Loucy (cell line): ENCODE data around the gene ZCCHC18.

Experiments used
- EZH2phosphoT487 ChIP-seq: fragments of 200-600 bp; IDR thresholded peaks from 2 replicates; pipeline ENCODE4 v1.6.1; 2018; ENCODE audit warnings: antibody characterized with exemption, mild to moderate bottlenecking, moderate library complexity, borderline replicate concordance
- TF ChIP-seq, protein P1 (sequence below): fragments of 200-600 bp; sonication (generic); conservative IDR thresholded peaks from 2 replicates; pipeline ENCODE4 v1.5.1; 2014; ENCODE audit warnings: mild to moderate bottlenecking, antibody characterized with exemption, low read length

DNA sequence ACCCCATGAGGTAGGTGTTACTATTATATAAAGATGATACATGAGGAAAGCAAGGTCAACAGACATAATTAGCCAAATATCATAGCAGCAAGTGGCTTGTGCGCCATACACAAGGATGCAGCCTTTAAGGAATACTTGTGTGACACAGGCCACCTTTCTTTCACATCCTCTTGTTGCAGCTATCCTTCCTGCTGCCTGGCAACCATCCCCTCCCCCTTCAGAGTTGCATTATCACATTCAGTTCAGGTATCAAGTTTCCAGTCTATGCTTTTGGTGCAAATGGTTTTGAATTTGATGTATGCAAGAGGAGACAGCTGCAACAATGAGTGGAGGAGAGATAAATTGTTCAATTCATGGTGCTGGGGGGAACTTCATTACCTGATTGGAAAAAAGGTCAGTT lies 6.4 kb downstream of the ZCCHC18 start:
- TF ChIP-seq, protein P1, sequence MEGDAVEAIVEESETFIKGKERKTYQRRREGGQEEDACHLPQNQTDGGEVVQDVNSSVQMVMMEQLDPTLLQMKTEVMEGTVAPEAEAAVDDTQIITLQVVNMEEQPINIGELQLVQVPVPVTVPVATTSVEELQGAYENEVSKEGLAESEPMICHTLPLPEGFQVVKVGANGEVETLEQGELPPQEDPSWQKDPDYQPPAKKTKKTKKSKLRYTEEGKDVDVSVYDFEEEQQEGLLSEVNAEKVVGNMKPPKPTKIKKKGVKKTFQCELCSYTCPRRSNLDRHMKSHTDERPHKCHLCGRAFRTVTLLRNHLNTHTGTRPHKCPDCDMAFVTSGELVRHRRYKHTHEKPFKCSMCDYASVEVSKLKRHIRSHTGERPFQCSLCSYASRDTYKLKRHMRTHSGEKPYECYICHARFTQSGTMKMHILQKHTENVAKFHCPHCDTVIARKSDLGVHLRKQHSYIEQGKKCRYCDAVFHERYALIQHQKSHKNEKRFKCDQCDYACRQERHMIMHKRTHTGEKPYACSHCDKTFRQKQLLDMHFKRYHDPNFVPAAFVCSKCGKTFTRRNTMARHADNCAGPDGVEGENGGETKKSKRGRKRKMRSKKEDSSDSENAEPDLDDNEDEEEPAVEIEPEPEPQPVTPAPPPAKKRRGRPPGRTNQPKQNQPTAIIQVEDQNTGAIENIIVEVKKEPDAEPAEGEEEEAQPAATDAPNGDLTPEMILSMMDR, result no peak
- TF ChIP-seq EZH2phosphoT487, result no peak
